OCI-LY7 (cell line): ENCODE results near the gene ERCC1.

Source experiments
- CTCF ChIP-seq: fragments of 200-600 bp; sonication (generic); conservative IDR thresholded peaks from 2 replicates; pipeline ENCODE4 v1.5.1; 2014; ENCODE audit warnings: mild to moderate bottlenecking, antibody characterized with exemption, low read length, moderate library complexity, mixed read lengths
- EZH2phosphoT487 ChIP-seq: fragments of 200-600 bp; sonication (generic); IDR thresholded peaks from 2 replicates; pipeline ENCODE4 v1.6.1; 2018; ENCODE audit warnings: low read depth, borderline replicate concordance, mild to moderate bottlenecking, mixed run types, antibody characterized with exemption, low read length, moderate library complexity, mixed read lengths

GRCh38 chr19:45439569-45440258 lies 16.0 kb upstream of the ERCC1 start:
- peak; percentile 99 for TF ChIP-seq CTCF
- TF ChIP-seq EZH2phosphoT487: no peak
